Neural cell (in vitro differentiated cells): ENCODE data around the gene SMAD7. TPM values are rescaled to one million over a fixed set of nuclear protein-coding genes. Genes with fewer than 3 reads are reported as not detected.

Experiments used
- H2AFZ ChIP-seq: fragments of 200-600, 300-800 bp; sonication (generic), shearing (Covaris generic); 2 replicates; pipeline ENCODE4 v1.6.0; 2014; ENCODE audit warnings: low read depth, mild to moderate bottlenecking, antibody characterized with exemption, low read length, moderate library complexity
- H3F3A ChIP-seq: fragments of 200-600 bp; shearing (Covaris generic); 2 replicates; pipeline ENCODE4 v1.6.1; 2016; ENCODE audit warnings: mild to moderate bottlenecking, moderate library complexity, mixed read lengths, antibody characterized with exemption, low read length; ENCODE audit not compliant: insufficient read depth, poor library complexity, severe bottlenecking
- H3K27ac ChIP-seq: fragments of 200-600, 300-800 bp; sonication (generic), shearing (Covaris generic); 2 replicates; pipeline ENCODE4 v1.5.1; 2014; ENCODE audit warnings: mild to moderate bottlenecking, low read length, moderate library complexity
- H3K27me3 ChIP-seq: fragments of 300-800, 200-600 bp; sonication (generic), shearing (Covaris generic); 2 replicates; pipeline ENCODE4 v1.6.0; 2014; ENCODE audit warnings: mild to moderate bottlenecking, low read depth, low read length, moderate library complexity; ENCODE audit not compliant: insufficient read depth
- H3K36me3 ChIP-seq: fragments of 300-800, 200-600 bp; sonication (generic), shearing (Covaris generic); 2 replicates; pipeline ENCODE4 v1.5.1; 2014; ENCODE audit warnings: mild to moderate bottlenecking, antibody characterized with exemption, low read length, moderate library complexity; ENCODE audit not compliant: insufficient read depth
- H3K4me2 ChIP-seq: fragments of 300-800, 200-600 bp; sonication (generic), shearing (Covaris generic); 2 replicates; pipeline ENCODE4 v1.6.0; 2014; ENCODE audit warnings: mild to moderate bottlenecking, low read length
- H3K4me3 ChIP-seq: fragments of 300-800, 200-600 bp; sonication (generic), shearing (Covaris generic); 2 replicates; pipeline ENCODE4 v1.5.1; 2014; ENCODE audit warnings: mild to moderate bottlenecking, low read length, moderate library complexity
- H3K79me2 ChIP-seq: fragments of 200-600 bp; shearing (Covaris generic); replicated peaks from 2 replicates; pipeline ENCODE4 v1.6.0; 2014; ENCODE audit warnings: mild to moderate bottlenecking, low read length, moderate library complexity; ENCODE audit not compliant: insufficient read depth
- H3K9ac ChIP-seq: fragments of 300-800, 200-600 bp; sonication (generic), shearing (Covaris generic); 2 replicates; pipeline ENCODE4 v1.6.1; 2016; ENCODE audit warnings: mild to moderate bottlenecking, low read length, mixed read lengths
- H3K9me2 ChIP-seq: fragments of 200-600 bp; shearing (Covaris generic); 2 replicates; pipeline ENCODE4 v1.6.1; 2016; ENCODE audit warnings: mild to moderate bottlenecking, low read length, mixed read lengths; ENCODE audit not compliant: insufficient read depth
- H3K9me3 ChIP-seq: fragments of 200-600, 300-800 bp; sonication (generic), shearing (Covaris generic); 2 replicates; pipeline ENCODE4 v1.6.1; 2016; ENCODE audit warnings: mild to moderate bottlenecking, mixed run types, low read length, moderate library complexity, mixed read lengths
- H4K20me1 ChIP-seq: fragments of 200-600 bp; shearing (Covaris generic); 2 replicates; pipeline ENCODE4 v1.6.1; 2016; ENCODE audit warnings: mild to moderate bottlenecking, mixed run types; ENCODE audit not compliant: insufficient read depth
- CTCF ChIP-seq: fragments of 450-650 bp; IDR thresholded peaks from 2 replicates; pipeline ENCODE4 v1.5.1; 2014; ENCODE audit warnings: antibody characterized with exemption, mild to moderate bottlenecking, moderate library complexity; ENCODE audit not compliant: poor library complexity, severe bottlenecking
- EP300 ChIP-seq: fragments of 450-650 bp; conservative IDR thresholded peaks from 2 replicates; pipeline ENCODE4 v1.6.1; 2014; ENCODE audit warnings: antibody characterized with exemption, mild to moderate bottlenecking, moderate library complexity; ENCODE audit not compliant: poor library complexity, severe bottlenecking
- EZH2 ChIP-seq: fragments of 200-600, 300-800 bp; shearing (Covaris generic), sonication (generic); IDR thresholded peaks from 2 replicates; pipeline ENCODE4 v1.6.1; 2014; ENCODE audit warnings: antibody characterized with exemption, low read length, borderline replicate concordance, mild to moderate bottlenecking; ENCODE audit not compliant: insufficient read depth, poor library complexity, severe bottlenecking
- MXI1 ChIP-seq: fragments of 450-650 bp; conservative IDR thresholded peaks from 2 replicates; pipeline ENCODE4 v1.6.1; 2014; ENCODE audit warnings: antibody characterized with exemption, mild to moderate bottlenecking; ENCODE audit not compliant: poor library complexity, severe bottlenecking
- POLR2AphosphoS5 ChIP-seq: IDR thresholded peaks from 2 replicates; pipeline ENCODE4 v1.6.1; 2012
- RAD21 ChIP-seq: fragments of 450-650 bp; conservative IDR thresholded peaks from 2 replicates; pipeline ENCODE4 v1.6.1; 2014; ENCODE audit warnings: antibody characterized with exemption, mild to moderate bottlenecking, moderate library complexity
- REST ChIP-seq: IDR thresholded peaks from 2 replicates; pipeline ENCODE4 v1.6.1; 2012; ENCODE audit warnings: borderline replicate concordance
- SMC3 ChIP-seq: fragments of 450-650 bp; conservative IDR thresholded peaks from 2 replicates; pipeline ENCODE4 v1.6.1; 2014; ENCODE audit warnings: antibody characterized with exemption, mild to moderate bottlenecking, moderate library complexity; ENCODE audit not compliant: poor library complexity
- TAF1 ChIP-seq: IDR thresholded peaks from 2 replicates; pipeline ENCODE4 v1.6.1; 2012; ENCODE audit warnings: low read depth
- polyA plus RNA-seq: library from polyadenylated mRNA; depleted of rRNA; stranded (reverse); fragments of >200 nt; gene quantifications from 2 replicates; pipeline ENCODE4 v1.2.3, GENCODE V29; 2014

Gene SMAD7
- polyA plus RNA-seq, 1 donor from 2014 or later, result 3.8 TPM

GRCh38 chr18:48892146-48892855 is 58.5 kb downstream of the SMAD7 start:
- H3K4me3 ChIP-seq, result no peak overlapping the region
- H3K4me2 ChIP-seq, result no peak overlapping the region
- H3K36me3 ChIP-seq, result no peaks in the 10 kb centered on the region
- no peaks in the 10 kb centered on the region for H3F3A ChIP-seq
- no peak overlapping the region for H2AFZ ChIP-seq
- no peaks in the 10 kb centered on the region for H3K79me2 ChIP-seq
- no peak for TF ChIP-seq MXI1
- no peak for TF ChIP-seq EP300
- no peak for TF ChIP-seq CTCF
- no peak for TF ChIP-seq EZH2
- TF ChIP-seq REST, result no peak
- no peak for TF ChIP-seq TAF1
- no peak for TF ChIP-seq SMC3
- no peak for TF ChIP-seq POLR2AphosphoS5
- no peak for TF ChIP-seq RAD21
- no peaks in the 10 kb centered on the region for H3K9me2 ChIP-seq
- H4K20me1 ChIP-seq, result no peaks in the 10 kb centered on the region
- no peak overlapping the region for H3K27ac ChIP-seq
- H3K9ac ChIP-seq, result no peak overlapping the region
- no peaks in the 10 kb centered on the region for H3K27me3 ChIP-seq
- H3K9me3 ChIP-seq, result no peaks in the 10 kb centered on the region

GRCh38 chr18:48891721-48892120 is 59.0 kb downstream of the SMAD7 start:
- Histone ChIP-seq H3K9me2 (no peaks in the 10 kb centered on the region), H3K27me3 (no peaks in the 10 kb centered on the region), H3K4me2 (no peak overlapping the region), H3K9me3 (no peaks in the 10 kb centered on the region), H2AFZ (no peak overlapping the region), H3K4me3 (no peak overlapping the region), H3K79me2 (no peaks in the 10 kb centered on the region), H4K20me1 (no peaks in the 10 kb centered on the region), H3K27ac (no peak overlapping the region), H3K9ac (no peak overlapping the region), H3F3A (no peaks in the 10 kb centered on the region), H3K36me3 (no peaks in the 10 kb centered on the region)
- TF ChIP-seq CTCF (no peak), MXI1 (no peak), EP300 (no peak), POLR2AphosphoS5 (no peak), RAD21 (no peak)
